Cerebellar cortex (tissue), 1 donor: ENCODE data around the gene ATXN7L3B.

ENCODE experiments used
- DNase-seq: peaks from one replicate; pipeline ENCODE4 v3.0.0-alpha.2; 2015; ENCODE audit warnings: low spot score

Gene ATXN7L3B

GRCh38 chr12:74551291-74551690, 13.7 kb downstream of the ATXN7L3B start:
- no peak for DNase-seq

DNA sequence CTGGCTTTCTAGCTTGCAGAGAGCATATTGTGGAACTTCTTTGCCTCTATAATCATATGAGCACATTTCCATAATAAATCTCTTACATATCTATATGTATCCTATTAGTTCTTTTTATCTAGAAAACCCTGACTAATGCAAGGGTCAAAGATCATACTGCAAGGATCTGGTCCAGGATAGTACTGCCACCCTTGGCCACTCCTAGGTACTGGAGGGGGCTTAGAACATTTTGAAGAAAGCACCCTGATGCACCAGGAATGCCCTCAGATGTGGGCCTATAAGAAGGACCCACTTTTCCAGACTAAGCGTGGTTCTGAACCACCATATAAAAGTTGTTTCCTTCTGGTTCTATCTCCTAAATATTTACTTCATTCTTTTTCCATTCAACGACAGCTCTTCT, 14.6 kb downstream of the ATXN7L3B start:
- DNase-seq = no peak

DNA sequence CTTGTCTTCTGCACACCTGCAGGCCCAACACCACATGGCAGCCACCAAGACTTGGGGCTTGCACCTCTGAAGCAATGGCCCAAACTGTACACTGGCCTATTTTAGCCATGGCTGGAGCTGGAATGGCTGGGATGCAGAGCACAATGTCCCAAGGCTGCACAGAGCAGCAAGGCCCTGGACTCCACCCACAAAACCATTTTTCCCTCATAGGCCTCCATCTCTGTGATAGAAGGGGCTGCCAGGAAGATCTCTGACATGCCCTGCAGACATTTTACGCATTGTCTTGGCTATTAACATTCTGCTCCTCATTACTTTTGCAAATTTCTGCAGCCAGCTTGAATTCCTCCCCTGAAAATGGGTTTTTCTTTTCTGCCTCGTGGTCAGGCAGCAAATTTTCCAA, 22.1 kb downstream of the ATXN7L3B start:
- DNase-seq = no peak

DNA sequence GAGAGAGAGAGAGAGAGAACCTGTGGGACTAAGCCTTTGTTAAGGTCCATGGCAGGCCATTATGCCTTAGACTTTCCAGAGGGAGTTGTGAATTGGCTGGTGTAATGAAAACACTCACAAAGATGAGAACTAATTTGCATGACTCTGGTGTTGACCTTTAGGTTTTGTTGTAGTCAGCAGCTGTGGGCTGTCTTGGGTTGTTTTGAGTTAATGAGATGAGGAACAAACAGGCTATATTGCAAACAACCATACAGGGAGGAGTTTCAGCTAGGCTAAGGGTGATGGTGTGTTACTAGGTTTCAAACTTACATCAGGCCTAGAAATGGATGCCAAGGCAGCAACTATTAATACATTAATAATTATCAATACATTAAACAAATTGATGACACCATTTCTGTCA, 26.3 kb downstream of the ATXN7L3B start:
- no peak for DNase-seq

DNA sequence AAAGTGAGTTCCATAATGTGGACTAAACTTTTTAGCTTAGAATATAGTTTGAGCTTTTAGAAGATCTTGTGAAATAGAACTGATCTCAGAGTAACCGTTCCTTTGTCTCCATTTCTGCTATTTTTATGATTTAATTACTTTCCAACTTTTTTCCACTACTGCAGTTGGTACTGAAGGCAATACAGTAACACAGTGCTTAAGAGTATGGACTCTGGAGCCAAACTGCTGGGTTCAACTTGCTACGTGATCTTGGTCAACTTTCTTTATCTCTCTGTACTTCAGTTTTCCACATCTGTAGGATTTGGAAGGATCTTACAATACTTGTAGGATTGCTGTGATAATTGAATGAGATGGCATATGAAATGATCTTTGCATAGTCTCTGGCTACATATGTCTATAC, 40.9 kb downstream of the ATXN7L3B start:
- DNase-seq = no peak

GRCh38 chr12:74579446-74579845, 41.8 kb downstream of the ATXN7L3B start:
- DNase-seq = no peak

- no peak for DNase-seq
Measured at GRCh38 chr12:74579981-74580380, 42.3 kb downstream of the ATXN7L3B start.

DNA sequence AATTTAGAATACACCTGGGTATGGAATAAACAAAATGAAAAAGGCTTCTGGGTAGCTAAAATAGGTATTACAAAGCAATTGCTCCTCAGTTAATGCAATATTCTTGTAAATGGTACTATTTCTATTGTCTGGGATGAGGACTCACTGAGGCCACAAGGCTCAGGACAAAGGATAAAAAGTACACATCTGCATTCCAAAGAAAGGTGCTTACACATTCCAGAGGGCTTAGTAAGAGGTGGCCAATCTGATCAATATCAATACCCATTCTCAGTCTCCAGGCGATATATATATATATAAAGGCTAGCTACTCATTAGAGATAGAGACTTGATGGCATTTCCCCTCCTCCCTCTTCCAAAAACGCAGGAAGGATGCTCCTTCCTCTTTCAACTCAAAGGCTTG, 43.8 kb downstream of the ATXN7L3B start:
- no peak for DNase-seq

- no peak for DNase-seq
Measured at GRCh38 chr12:74584483-74585062, 46.9 kb downstream of the ATXN7L3B start.

DNA sequence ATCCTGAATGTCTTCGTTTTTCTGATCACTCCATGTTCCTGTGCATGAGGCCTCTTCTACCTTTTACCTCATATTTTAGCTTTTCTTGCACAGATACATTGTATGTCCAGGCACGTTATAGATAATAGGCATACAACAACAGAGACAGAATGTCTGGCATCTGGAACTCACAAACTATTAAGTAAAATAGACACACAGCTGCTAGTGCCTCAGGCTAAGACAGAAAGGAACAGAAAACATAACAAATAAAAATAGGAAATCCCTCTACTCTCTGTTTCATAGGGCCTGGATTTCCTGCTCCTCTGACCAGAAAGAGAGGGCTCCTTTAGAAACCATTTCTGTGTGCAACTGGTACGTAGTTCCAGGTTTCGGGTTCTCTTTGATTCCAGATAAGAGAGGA, 48.6 kb downstream of the ATXN7L3B start:
- DNase-seq = no peak
